Activated naive CD8-positive, alpha-beta T cell treated with anti-CD3 and anti-CD28 coated beads for 36 hours (primary cell): ENCODE data around the gene ELOVL3. TPM values are rescaled to one million over a fixed set of nuclear protein-coding genes. Genes with fewer than 3 reads are reported as not detected.
A peak's percentile ranks its signal among the peaks of the same experiment; 100 is the strongest.
"Not testable (repeated sequence)": the region's sequence is repeated elsewhere in the genome, so short reads cannot be mapped to it uniquely, and the experiment has no call there.

Experiments
- DNase-seq: peaks from one replicate; pipeline ENCODE4 v3.0.0; 2021
- H3K27ac Mint-ChIP-seq: one replicate; pipeline ENCODE4 v1.8.0; 2022; ENCODE audit warnings: mild to moderate bottlenecking, moderate library complexity, mixed read lengths
- H3K27me3 Mint-ChIP-seq: one replicate; pipeline ENCODE4 v1.8.0; 2022; ENCODE audit warnings: mild to moderate bottlenecking, mixed read lengths
- H3K36me3 Mint-ChIP-seq: one replicate; pipeline ENCODE4 v1.8.0; 2021; ENCODE audit warnings: mild to moderate bottlenecking, mixed read lengths
- H3K4me1 Mint-ChIP-seq: one replicate; pipeline ENCODE4 v1.8.0; 2021; ENCODE audit warnings: mixed read lengths
- H3K4me3 Mint-ChIP-seq: one replicate; pipeline ENCODE4 v1.8.0; 2022; ENCODE audit warnings: mild to moderate bottlenecking, moderate library complexity, mixed read lengths
- H3K9me3 Mint-ChIP-seq: one replicate; pipeline ENCODE4 v1.8.0; 2022; ENCODE audit warnings: mixed read lengths
- total RNA-seq, 2 experiments: library from RNA; stranded (reverse); gene quantifications; one replicate each; pipeline ENCODE4 v1.2.3, GENCODE V29; 2021

The ELOVL3 gene
- total RNA-seq, 2 experiments from 2014 or later: not detected

DNA sequence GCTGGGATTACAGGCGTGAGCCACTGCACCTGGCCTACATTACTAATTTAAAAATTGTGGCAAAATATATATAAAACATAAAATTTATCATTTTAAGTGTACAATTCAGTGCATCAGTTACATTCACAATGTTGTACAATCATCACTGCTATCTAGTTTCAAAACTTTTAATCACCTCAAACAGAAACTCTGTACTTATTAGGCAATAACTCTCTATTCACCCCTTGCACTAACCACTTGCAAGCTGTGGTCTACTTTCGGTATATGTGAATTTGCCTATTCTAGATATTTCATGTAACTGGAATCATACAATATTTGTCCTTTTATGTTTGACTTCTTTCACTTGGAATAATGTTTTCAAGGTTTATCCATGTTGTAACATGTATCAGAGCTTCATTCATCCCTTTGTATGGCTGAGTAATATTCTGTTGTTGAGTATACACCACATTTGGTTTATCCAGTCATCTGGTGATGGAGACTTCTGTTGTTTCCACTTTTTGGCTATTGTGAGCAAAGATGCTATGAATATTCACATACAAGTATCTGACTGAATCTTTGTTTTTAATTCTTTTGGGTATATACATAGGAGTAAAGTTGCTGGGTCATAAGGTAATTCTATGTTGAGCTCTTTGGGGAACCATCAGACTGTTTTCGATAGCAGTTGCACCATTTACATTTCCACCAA is 14.3 kb upstream of the ELOVL3 start:
- no peaks in the 10 kb centered on the region for H3K27me3 Mint-ChIP-seq

DNA sequence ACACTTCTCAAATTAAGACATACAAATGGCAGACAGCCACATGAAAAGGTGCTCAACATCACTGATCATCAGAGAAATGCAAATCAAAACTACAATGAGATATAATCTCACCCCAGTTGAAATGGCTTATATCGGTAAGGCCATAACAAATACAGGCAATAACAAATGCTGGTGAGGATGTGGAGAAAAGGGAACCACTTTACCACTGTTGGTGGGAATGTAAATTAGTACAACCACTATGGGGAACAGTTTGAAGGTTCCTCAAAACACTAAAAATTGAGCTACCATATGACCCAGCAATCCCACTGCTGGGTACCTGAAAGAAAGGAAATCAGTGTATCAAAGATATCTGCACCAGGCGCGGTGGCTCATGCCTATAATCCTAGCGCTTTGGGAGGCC is 12.5 kb upstream of the ELOVL3 start:
- not testable (repeated sequence) for H3K9me3 Mint-ChIP-seq, H3K27me3 Mint-ChIP-seq, H3K36me3 Mint-ChIP-seq, H3K4me3 Mint-ChIP-seq, H3K4me1 Mint-ChIP-seq, DNase-seq, H3K27ac Mint-ChIP-seq

More for the DNA sequence above, 14.3 kb upstream of the ELOVL3 start:
- Mint-ChIP-seq H3K4me3 (no peak overlapping the region), H3K36me3 (no peaks in the 10 kb centered on the region), H3K4me1 (no peaks in the 10 kb centered on the region), H3K27ac (no peak overlapping the region), H3K9me3 (no peaks in the 10 kb centered on the region)
- no peak for DNase-seq

DNA sequence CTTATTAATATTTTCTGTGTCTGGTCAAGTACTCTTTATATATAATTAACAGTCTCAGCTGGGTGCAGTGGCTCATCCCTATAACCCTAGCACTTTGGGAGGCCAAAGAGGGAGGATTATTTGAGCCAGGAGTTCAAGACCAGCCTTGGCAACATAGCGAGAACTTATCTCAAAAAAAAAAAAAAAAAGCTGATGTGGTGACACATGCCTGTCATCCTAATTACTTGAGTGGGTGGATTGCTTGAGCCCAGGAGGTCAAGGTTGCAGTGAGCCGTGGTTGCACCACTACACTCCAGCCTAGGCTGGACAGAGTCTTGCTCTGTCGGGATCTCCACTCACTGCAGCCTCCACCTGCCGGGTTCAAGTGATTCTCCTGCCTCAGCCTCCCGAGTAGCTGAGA is 6.7 kb upstream of the ELOVL3 start:
- Mint-ChIP-seq H3K9me3 (no peaks in the 10 kb centered on the region), H3K27me3 (peaks cover 6% of the 10 kb centered on the region), H3K36me3 (no peaks in the 10 kb centered on the region), H3K4me1 (no peaks in the 10 kb centered on the region), H3K4me3 (no peak overlapping the region), H3K27ac (no peak overlapping the region)
- no peak for DNase-seq

DNA sequence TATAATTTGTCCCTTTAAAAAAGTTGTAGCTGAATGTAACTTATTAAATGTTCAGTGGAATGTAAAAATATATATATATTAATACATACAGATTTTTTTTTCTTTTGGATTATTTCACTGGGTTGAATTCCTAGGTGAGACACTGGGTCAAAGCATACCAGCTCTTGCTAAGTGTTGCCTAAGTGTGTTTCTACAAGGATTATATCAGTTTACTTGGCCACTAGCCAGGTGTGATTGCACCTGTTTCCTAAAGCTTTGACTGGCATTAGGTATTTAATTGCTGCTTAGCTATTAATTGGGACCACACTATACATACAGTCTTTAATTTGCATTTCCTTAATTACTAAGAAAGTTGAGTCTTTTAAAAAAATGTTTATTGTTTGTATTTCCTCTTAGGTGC is 5.5 kb upstream of the ELOVL3 start:
- Mint-ChIP-seq H3K4me1 (no peaks in the 10 kb centered on the region), H3K4me3 (no peak overlapping the region), H3K9me3 (no peaks in the 10 kb centered on the region), H3K36me3 (no peaks in the 10 kb centered on the region), H3K27ac (no peak overlapping the region), H3K27me3 (peaks cover 6% of the 10 kb centered on the region)
- DNase-seq: no peak

DNA sequence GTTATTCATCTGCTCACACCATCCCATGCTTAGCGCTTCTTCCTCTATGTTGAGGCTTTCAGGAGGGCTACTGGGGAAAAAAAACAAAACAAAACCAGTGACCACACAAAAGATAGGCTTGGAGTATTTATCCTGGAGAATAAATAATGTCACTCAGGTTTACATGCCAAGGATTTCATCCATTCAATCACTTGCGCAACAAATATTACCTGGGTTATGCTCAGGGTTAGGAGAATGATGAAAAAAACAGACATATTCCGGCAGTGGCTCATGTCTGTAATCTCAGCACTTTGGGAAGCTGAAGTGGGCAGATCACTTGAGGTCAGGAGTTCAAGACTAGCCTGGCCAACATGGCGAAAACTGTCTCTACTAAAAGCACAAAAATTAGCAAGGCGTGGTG is 3.3 kb upstream of the ELOVL3 start:
- no peaks in the 10 kb centered on the region for H3K9me3 Mint-ChIP-seq
- DNase-seq: no peak
- H3K4me3 Mint-ChIP-seq: no peak overlapping the region
- H3K27ac Mint-ChIP-seq: no peak overlapping the region
- H3K4me1 Mint-ChIP-seq: peaks cover 7% of the 10 kb centered on the region
- peaks cover 27% of the 10 kb centered on the region for H3K27me3 Mint-ChIP-seq
- H3K36me3 Mint-ChIP-seq: no peaks in the 10 kb centered on the region

DNA sequence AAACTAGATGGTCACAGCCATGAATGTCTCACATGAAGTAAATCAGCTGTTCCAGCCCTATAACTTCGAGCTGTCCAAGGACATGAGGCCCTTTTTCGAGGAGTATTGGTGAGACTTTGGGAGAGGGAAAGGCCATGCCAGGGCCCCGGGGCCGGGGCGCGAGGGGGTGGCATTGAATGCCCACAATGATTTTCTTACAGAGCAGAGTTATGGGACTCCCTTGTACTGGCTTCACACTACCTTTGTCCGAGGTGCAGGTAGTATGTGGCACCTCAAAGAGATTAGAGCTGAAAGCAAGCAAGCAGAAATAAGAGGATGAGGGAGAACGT is 407 bp downstream of the ELOVL3 start:
- H3K36me3 Mint-ChIP-seq: no peaks in the 10 kb centered on the region
- H3K9me3 Mint-ChIP-seq: no peaks in the 10 kb centered on the region
- DNase-seq: no peak
- peak overlapping the region; percentile 43 for H3K4me3 Mint-ChIP-seq
- peaks cover 11% of the 10 kb centered on the region for H3K4me1 Mint-ChIP-seq
- H3K27ac Mint-ChIP-seq: no peak overlapping the region
- peaks cover 62% of the 10 kb centered on the region for H3K27me3 Mint-ChIP-seq

DNA sequence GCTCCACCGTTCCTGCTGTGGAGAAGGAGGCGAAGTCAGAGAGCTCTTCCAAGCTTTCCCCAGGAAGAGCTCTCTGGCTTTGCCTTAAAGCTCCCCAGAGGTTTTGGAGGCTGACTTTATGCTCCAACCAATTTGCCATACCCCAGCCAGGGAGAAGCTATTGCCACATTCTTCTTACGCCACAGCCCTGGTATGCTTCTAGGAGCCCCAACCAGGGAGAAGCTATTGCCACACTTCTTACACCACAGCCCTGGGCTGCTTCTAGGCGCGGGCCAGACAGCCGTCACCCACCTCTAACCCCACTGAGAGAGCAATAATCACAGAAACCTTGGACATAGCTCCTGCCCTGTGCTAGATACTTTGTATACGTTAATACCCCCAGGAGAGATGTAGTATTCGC is 951 bp downstream of the ELOVL3 start:
- Mint-ChIP-seq H3K27me3 (peaks cover 67% of the 10 kb centered on the region), H3K27ac (no peak overlapping the region), H3K4me1 (peaks cover 11% of the 10 kb centered on the region), H3K9me3 (no peaks in the 10 kb centered on the region), H3K36me3 (no peaks in the 10 kb centered on the region), H3K4me3 (no peak overlapping the region)
- DNase-seq: no peak

DNA sequence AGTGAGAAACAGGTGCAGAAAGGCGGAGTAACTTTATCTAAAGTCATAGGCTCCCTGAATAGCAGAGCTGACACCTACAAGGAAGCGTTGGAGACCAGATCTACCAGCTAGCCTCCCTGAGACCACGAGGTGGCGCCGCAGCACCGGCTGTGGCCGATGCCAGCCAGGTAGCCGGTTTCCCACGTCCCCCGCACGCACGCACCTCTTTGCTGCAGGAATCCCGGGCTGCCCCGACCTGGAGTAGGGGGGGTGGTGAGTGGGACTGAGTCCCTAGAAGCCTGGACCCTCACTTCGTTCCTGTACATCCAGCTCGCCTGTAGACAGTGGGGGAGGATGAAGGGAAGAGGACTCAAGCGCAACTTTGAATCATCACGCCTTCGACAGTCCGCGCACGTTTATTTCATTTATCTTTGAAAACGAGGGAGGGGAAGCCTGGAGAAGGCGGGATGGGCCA is 3.7 kb downstream of the ELOVL3 start:
- DNase-seq: peak; percentile 87
- Mint-ChIP-seq H3K27me3 (peaks cover 81% of the 10 kb centered on the region), H3K9me3 (no peaks in the 10 kb centered on the region), H3K27ac (no peak overlapping the region), H3K4me3 (peak overlapping the region; percentile 67), H3K4me1 (peaks cover 11% of the 10 kb centered on the region), H3K36me3 (no peaks in the 10 kb centered on the region)

DNA sequence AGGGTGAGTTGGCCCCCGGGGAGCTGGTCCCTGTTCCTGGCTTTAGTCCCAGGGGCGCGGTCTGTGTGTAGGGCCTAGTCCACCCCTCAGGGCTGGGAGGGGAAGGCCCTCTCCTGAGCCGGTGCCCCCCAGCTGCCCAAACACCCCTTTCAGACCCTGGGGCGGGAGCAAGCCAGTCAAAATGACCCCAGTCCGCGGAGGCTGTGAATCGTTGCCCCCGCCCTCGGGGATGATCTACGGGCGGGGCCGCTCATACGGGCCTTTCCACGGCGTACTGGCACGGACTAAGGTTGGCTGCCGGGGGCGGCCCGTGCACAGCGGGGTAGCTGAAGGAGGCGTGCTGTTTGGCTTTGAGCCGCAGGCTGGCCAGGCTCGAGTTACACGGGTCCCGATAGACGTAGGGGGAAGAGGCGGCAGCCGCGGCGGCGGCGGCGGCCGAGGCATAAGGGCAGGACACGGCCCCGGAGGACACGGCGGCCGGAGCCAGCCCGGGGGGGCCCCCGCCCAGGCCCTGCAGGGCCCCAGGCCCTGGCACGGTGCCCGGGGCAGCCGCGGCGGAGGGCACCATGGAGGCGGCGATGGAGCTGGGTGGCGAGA is 4.3 kb downstream of the ELOVL3 start:
- no peak overlapping the region for H3K27ac Mint-ChIP-seq
- H3K4me1 Mint-ChIP-seq: peaks cover 11% of the 10 kb centered on the region
- DNase-seq: peak; percentile 52
- peak overlapping the region; percentile 67 for H3K4me3 Mint-ChIP-seq
- no peaks in the 10 kb centered on the region for H3K9me3 Mint-ChIP-seq
- H3K36me3 Mint-ChIP-seq: no peaks in the 10 kb centered on the region
- H3K27me3 Mint-ChIP-seq: peaks cover 81% of the 10 kb centered on the region

DNA sequence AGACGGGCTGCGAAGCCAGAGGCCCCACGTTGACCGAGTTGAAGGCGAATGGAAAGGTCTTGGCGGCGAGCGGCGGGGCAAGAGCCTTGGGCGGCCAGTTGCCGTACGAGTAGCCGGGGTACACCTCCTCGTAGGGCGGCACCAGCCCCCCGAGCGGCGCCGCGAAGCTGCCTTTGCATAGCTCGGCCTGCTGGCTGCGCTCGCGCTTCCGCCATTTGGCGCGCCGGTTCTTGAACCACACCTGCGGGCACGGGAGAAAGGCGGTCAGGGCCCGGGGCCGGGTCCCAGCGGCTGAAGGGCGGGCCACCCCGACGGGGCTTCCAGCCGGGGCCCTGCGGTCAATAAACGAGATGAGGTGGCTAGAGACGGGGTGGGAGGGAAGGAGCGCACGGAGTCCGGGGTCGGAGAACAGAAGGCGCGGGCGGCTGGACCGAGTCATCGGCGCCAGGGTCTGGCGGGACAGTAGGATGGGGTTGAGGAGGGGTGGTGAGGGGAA is 4.8 kb downstream of the ELOVL3 start:
- Mint-ChIP-seq H3K4me3 (peak overlapping the region; percentile 51), H3K9me3 (no peaks in the 10 kb centered on the region), H3K27ac (no peak overlapping the region), H3K27me3 (peaks cover 78% of the 10 kb centered on the region), H3K4me1 (peaks cover 9% of the 10 kb centered on the region), H3K36me3 (no peaks in the 10 kb centered on the region)
- peak; percentile 63 for DNase-seq

DNA sequence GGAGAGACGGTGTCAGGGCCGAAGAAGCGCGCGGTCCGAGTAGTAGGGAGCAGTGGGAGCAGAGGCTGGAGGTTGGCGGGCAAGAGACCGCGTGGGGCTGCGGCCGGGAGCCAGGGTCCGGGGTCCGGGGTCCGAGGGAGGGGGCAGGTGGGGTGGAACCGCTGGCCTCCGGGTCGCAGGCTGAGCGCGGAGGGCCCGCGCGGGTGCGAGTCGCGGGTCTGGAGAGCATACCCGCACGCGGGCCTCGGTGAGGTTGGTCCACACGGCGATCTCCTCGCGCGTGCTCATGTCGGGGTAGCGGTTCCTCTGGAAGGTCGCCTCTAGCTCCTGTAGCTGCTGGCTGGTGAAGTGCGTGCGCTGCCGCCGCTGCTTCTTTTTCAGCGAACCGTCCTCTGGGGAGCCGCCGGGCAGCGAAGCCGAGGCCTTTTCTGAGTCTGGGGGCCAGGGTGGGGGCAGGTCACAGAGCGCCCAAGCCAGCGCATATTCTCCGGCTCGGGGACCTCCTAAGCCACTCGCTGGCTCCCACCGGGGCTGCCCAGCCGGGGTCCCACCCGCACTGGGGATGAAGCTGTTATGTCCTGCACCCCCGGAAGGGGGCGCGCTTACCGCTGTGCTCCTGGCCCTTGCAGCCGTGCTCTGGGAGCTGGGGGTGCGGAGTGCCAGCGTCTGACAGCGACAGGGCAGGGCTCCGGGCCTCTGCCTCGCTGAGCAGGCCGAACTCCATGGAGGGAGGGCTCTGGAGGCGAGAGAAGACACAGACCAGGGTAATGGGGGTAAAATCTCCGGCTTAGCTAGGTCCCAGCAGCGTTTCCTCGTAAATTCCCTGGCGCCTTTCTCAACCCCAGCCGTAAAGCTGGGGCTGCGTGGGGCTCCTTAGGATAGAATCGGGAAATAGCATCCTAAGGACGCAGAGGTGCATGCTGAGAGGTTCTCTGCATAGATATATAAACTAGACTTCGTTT is 5.5 kb downstream of the ELOVL3 start:
- no peaks in the 10 kb centered on the region for H3K9me3 Mint-ChIP-seq
- H3K36me3 Mint-ChIP-seq: no peaks in the 10 kb centered on the region
- DNase-seq: peak; percentile 79
- no peak overlapping the region for H3K27ac Mint-ChIP-seq
- H3K4me3 Mint-ChIP-seq: peak overlapping the region; percentile 51
- peaks cover 71% of the 10 kb centered on the region for H3K27me3 Mint-ChIP-seq
- H3K4me1 Mint-ChIP-seq: peaks cover 5% of the 10 kb centered on the region

DNA sequence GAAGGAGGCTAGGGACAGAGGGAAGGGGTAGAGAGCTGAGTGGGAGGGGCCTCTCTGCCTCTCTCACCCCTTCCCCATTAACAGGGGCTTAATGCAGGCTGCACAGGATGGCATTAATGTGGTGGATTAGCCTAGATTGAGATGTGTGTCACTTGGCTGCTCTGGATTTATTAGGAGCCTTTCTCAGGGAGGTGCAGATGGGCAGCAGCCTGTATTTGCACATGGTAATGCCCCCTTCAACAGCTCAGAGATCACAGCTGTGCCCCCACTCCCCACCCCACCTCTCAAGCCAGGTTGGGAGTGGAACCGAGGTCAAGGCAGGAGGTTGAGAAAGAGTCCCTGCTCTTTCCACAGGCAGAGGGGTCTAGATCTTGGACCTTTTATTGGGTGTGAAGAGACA is 7.9 kb downstream of the ELOVL3 start:
- no peaks in the 10 kb centered on the region for H3K9me3 Mint-ChIP-seq
- H3K4me3 Mint-ChIP-seq: no peak overlapping the region
- H3K27me3 Mint-ChIP-seq: peaks cover 51% of the 10 kb centered on the region
- DNase-seq: no peak
- H3K4me1 Mint-ChIP-seq: peaks cover 5% of the 10 kb centered on the region
- no peaks in the 10 kb centered on the region for H3K36me3 Mint-ChIP-seq
- H3K27ac Mint-ChIP-seq: no peak overlapping the region

DNA sequence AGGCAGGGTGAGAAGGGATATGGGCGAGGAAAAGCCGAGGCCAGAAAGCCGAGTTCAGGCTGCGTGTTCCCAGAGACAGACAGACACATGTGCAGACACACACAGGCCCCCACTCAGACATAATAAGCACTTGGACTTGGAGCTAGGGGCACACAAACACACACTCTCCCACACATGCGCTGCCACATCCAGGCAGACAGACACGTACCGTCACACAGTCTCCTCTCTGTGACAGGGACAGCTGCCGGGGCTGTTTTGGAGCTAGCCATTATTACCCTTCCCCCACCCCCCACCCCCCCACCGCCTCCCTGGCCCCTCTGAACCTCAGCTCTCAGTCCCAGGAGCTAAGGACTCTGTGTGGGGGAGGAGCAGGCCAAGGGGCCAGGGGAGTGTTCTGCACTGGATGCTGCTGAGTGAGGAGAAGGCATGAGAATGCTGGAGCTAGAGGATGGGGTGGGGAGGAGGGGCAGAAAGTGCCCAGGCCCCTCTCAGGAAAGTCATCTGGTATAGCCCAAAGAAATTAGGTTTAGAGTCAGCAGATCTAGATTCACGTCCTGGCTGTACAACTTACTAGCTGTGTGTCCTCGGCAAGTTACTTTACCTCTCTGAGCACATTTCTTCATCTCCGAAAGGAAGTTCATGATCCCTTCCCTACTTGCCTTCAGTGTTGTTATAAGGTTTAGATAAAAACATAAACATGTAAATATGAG is 8.9 kb downstream of the ELOVL3 start:
- H3K27me3 Mint-ChIP-seq: peaks cover 41% of the 10 kb centered on the region

DNA sequence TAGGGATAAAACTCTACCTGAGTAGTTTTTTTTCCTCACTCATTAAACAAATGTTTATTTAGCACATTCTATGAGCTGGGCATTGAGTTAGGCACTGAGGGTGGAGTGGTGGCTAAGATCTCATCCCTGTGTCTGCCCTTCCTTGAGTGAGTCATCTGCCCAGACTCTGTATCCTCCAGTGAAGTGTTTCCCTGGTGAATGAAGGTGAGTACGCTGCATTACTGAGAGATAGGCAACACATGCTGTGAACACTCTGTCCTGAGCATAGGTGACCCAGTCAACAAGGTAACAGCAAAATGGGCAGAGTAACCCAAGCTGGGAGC is 9.5 kb downstream of the ELOVL3 start:
- H3K9me3 Mint-ChIP-seq: no peaks in the 10 kb centered on the region
- no peaks in the 10 kb centered on the region for H3K36me3 Mint-ChIP-seq
- H3K27ac Mint-ChIP-seq: no peak overlapping the region
- no peak overlapping the region for H3K4me3 Mint-ChIP-seq
- H3K27me3 Mint-ChIP-seq: peaks cover 41% of the 10 kb centered on the region
- no peak for DNase-seq
- H3K4me1 Mint-ChIP-seq: no peaks in the 10 kb centered on the region

More for the DNA sequence above, 8.9 kb downstream of the ELOVL3 start:
- Mint-ChIP-seq H3K9me3 (no peaks in the 10 kb centered on the region), H3K36me3 (no peaks in the 10 kb centered on the region), H3K4me3 (no peak overlapping the region), H3K4me1 (peaks cover 1% of the 10 kb centered on the region), H3K27ac (no peak overlapping the region)
- DNase-seq: no peak

DNA sequence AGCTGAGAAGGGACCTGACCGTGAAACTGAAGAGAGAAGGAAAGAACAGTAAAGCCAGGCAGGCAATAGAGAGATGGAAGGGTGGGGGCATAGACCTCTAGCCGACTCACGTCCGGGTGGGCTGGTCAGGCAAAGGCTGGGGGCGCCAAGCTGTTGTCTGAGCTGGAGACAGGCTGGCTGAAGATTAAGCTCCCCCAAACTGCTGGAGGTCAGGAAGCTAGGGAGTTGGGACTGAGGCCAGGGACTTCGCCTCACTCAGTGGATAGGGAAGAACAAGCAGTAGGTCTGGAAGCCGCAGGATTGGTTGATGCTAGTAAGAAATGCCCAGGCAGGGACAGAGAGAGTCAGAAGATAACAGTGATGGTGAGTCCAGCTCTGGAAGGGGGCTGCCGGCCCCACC is 9.9 kb downstream of the ELOVL3 start:
- H3K4me3 Mint-ChIP-seq: no peak overlapping the region
- H3K36me3 Mint-ChIP-seq: no peaks in the 10 kb centered on the region
- H3K27ac Mint-ChIP-seq: no peak overlapping the region

More for the DNA sequence above, 9.9 kb downstream of the ELOVL3 start:
- Mint-ChIP-seq H3K9me3 (no peaks in the 10 kb centered on the region), H3K27me3 (peaks cover 42% of the 10 kb centered on the region), H3K4me1 (peaks cover 2% of the 10 kb centered on the region)
- no peak for DNase-seq
